Measurements from ENCODE around the gene PFN2. TPM values are rescaled to one million over a fixed set of nuclear protein-coding genes. Genes with fewer than 3 reads are reported as not detected.
A peak's percentile ranks its signal among the peaks of the same experiment; 100 is the strongest.

Gene PFN2
- total RNA-seq, 8 experiments from 2014 or later, result 128 to 297 (median 197) TPM

DNA sequence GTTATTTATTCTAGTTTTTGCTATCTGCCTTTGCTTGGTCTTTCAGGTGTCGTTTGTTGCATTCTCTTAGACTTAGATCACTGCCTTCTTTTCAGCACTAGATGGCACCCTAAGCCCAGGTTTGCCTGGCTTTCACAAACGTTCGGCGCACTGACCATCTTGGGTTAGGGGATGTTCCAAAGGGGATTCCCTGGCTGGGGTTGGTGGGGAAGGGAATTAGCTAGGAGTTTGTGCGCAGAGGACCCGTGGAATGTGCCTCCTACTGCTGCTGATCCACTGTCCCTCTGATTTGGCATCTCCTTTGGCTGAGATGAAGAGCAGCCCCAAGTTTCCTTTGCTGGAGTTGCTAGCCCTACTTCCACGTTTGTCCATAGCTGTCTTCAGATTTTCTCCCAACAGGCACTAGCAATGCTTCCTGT, 33.9 kb downstream of the PFN2 start:
- no peaks in the 10 kb centered on the region for H3K4me1 ChIP-seq (replicated peaks in 1 of 2)
- 8 to 100% (median 35%) methylated on average over 1 to 6 of the region's 7 CpGs; no CpG with 5 or more reads in 1 of the 10 experiments for WGBS, 10 experiments
- H3K27ac ChIP-seq, result no peak overlapping the region
- peak in 3 of 8 experiments; percentile 61 to 72 (median 72) for ATAC-seq (replicated peaks in 6 of 8)
- H3K4me3 ChIP-seq, result no peak overlapping the region
- in situ Hi-C loops (cut with MboI; ENCODE audit: low pct_unique_long_range_greater_than_20kb in 2 of 9, low sequenced_read_pairs in 9 of 9, unreplicated experiment in 9 of 9), result no loop called here

DNA sequence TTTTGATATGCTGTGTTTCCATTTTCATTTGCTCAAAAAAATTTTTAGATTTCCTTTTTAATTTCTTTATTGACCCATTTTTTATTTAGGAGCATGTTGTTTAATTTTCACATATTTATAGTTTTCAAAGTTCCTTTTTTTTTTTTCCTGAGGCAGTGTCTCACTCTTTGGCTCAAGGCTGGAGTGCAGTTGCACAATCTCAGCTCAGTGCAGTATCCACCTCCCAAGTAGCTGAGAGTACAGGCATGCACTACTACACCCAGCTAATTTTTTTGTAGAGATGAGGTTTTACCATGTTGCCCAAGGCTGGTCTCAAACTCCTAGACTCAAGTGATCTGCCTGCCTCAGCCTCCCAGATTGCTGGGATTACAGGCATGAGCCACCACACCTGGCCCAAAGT, 36.2 kb downstream of the PFN2 start:
- Histone ChIP-seq H3K4me3 (no peak overlapping the region), H3K4me1 (replicated peaks in 1 of 2) (no peaks in the 10 kb centered on the region), H3K27ac (no peak overlapping the region)
- ATAC-seq (replicated peaks in 6 of 8), result peak in 3 of 8 experiments; percentile 11 to 96 (median 91)
- in situ Hi-C loops (cut with MboI; ENCODE audit: low pct_unique_long_range_greater_than_20kb in 2 of 9, low sequenced_read_pairs in 9 of 9, unreplicated experiment in 9 of 9), result no loop called here

DNA sequence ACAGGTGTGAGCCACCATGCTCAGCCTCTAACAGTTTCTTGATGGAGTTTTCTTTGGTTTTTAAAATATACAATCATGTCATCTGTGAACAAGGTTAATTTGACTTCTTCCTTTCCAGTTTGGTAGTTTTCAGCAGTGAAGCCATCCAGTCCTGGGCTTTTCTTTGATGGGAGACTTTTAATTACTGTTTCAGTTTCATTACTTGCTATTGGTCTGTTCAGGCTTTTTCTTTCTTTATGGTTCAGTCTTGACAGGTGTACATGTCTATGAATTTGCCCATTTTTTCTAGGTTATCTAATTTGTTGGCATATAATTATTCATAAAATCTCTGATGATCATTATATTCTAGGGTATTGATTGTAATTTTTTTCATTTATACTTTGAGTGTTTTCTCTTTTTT, 36.8 kb downstream of the PFN2 start:
- no peak for ATAC-seq (replicated peaks in 6 of 8)

DNA sequence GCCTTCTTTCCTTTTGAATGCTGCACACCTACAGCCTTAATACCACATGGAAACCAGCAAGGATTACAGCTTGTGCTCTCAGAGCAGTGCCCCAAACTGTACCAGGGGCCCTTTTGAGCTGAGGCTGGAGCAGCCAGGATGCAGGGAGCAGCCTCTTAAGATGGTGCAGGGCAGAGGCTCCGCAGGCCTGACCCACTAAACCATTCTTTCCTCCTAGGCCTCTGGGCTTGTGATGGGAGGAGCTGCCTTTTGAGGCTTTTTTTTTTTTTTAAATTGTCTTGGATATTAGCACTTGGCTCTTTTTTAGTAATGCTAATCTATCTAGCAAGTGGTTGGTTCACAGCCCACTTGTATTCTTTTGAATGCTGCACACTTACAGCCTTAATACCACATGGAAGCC, 37.7 kb downstream of the PFN2 start:
- no peak for ATAC-seq (replicated peaks in 6 of 8)
- 100% methylated on average over 1 of the region's 1 CpG; no CpG with 5 or more reads in 8 of the 10 experiments for WGBS, 10 experiments
- Histone ChIP-seq H3K27ac (no peak overlapping the region), H3K4me1 (replicated peaks in 1 of 2) (no peaks in the 10 kb centered on the region), H3K4me3 (no peak overlapping the region)
- in situ Hi-C loops (cut with MboI; ENCODE audit: low pct_unique_long_range_greater_than_20kb in 2 of 9, low sequenced_read_pairs in 9 of 9, unreplicated experiment in 9 of 9), result no loop called here

More for the DNA sequence above, 36.8 kb downstream of the PFN2 start:
- Histone ChIP-seq H3K4me1 (replicated peaks in 1 of 2) (no peaks in the 10 kb centered on the region), H3K27ac (no peak overlapping the region), H3K4me3 (no peak overlapping the region)
- in situ Hi-C loops (cut with MboI; ENCODE audit: low pct_unique_long_range_greater_than_20kb in 2 of 9, low sequenced_read_pairs in 9 of 9, unreplicated experiment in 9 of 9), result no loop called here

DNA sequence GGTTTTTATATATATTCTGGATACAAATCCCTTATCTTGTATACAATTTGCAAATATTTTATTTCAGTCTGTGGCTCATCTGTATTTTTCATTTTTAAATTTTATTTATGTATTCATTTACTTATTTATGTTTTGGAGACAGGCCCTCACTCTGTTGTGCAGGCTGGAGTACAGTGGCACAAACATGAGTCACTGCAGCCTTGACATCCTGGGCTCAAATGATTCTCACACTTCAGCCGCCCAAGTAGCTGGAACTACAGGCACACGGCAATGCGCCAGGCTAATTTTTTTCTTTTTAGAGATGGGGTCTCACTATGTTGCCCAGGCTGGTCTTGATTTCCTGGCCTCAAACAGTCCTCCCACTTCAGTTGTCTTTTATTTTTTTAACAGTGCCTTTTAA, 50.6 kb downstream of the PFN2 start:
- no peak for ATAC-seq (replicated peaks in 6 of 8)
- no peak overlapping the region for H3K27ac ChIP-seq
- H3K4me3 ChIP-seq, result no peak overlapping the region
- no peaks in the 10 kb centered on the region for H3K4me1 ChIP-seq (replicated peaks in 1 of 2)
- 90 to 100% (median 95%) methylated on average over 1 to 3 of the region's 3 CpGs; no CpG with 5 or more reads in 2 of the 10 experiments for WGBS, 10 experiments
- in situ Hi-C loops (cut with MboI; ENCODE audit: low pct_unique_long_range_greater_than_20kb in 2 of 9, low sequenced_read_pairs in 9 of 9, unreplicated experiment in 9 of 9), result no loop called here

DNA sequence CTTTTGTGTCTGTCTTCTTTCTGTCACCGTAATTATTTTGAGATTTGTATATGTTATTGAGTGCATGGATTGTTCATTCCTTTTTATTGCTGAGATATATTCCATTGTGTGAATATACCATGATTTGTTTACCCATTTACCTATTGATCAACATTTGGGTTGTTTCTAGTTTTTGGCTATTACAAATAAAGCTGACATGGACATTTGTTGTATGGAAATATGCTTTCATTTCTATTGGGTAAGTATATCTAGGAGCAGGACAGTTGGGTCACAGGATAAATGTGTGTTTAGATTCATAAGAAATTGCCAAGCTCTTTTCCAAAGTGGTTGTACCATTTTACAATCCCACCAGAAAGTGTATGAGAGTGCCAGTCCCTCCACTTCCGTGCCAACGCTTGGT, 51.2 kb downstream of the PFN2 start:
- ATAC-seq (replicated peaks in 6 of 8), result no peak
- in situ Hi-C loops (cut with MboI; ENCODE audit: low pct_unique_long_range_greater_than_20kb in 2 of 9, low sequenced_read_pairs in 9 of 9, unreplicated experiment in 9 of 9), result no loop called here
- Histone ChIP-seq H3K27ac (no peak overlapping the region), H3K4me1 (replicated peaks in 1 of 2) (no peaks in the 10 kb centered on the region), H3K4me3 (no peak overlapping the region)
- 93 to 100% (median 100%) methylated on average over 1 to 3 of the region's 3 CpGs; no CpG with 5 or more reads in 1 of the 10 experiments for WGBS, 10 experiments

DNA sequence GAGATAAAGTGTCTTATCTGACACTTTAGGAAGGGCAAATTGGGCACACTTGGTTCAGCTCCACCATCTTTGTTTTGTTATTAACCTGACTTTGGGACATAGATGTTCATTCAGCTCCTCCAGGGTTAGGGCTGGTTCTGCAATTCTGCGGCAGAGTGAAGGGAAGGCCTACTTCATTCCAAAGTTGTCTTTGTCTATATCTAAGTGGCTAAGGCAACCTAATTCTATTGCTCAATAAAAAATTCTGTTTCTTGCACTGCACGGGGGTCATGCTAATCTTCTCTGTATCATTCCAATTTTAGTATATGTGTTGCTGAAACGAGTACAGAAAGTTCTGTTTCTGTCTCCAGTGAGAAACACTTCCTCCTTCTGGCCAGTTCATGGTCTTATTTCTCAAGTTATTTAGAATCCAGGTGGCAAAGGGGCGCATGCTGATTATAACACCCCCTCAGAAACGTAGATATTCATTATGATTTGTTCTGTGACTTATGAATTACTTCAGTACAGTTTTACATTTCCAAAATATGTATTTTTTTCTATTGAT, 53.5 kb downstream of the PFN2 start:
- Histone ChIP-seq H3K4me1 (replicated peaks in 1 of 2) (no peaks in the 10 kb centered on the region), H3K4me3 (no peak overlapping the region), H3K27ac (no peak overlapping the region)
- 75 to 100% (median 94%) methylated on average over 2 to 5 of the region's 5 CpGs; no CpG with 5 or more reads in 2 of the 10 experiments for WGBS, 10 experiments
- no peak for ATAC-seq (replicated peaks in 6 of 8)
- in situ Hi-C loops (cut with MboI; ENCODE audit: low pct_unique_long_range_greater_than_20kb in 2 of 9, low sequenced_read_pairs in 9 of 9, unreplicated experiment in 9 of 9), result no loop called here

Other genes with a start within 250 kb of the PFN2 start
- gene COMMD2, start 218.4 kb downstream of the PFN2 start, total RNA-seq, result 10 to 100 TPM; 22.7 to 46.3 (median 29.3) TPM
- 1 to 10 TPM in 2 of 8 experiments, under 1 TPM in 4, not detected in 2; 0.36 to 3.1 (median 0.86) TPM for gene ANKUB1, start 178.3 kb downstream of the PFN2 start, total RNA-seq
- 100 to 1,000 TPM in 1 of 8 experiments, 10 to 100 TPM in 7; 22.5 to 112 (median 36.7) TPM for gene RNF13, start 157.7 kb downstream of the PFN2 start, total RNA-seq